GM23248 (cell line): ENCODE data around the gene ATP6V0B. TPM values are rescaled to one million over a fixed set of nuclear protein-coding genes. Genes with fewer than 3 reads are reported as not detected.

ENCODE experiments used
- DNase-seq: peaks from one replicate; pipeline ENCODE4 v3.0.0-alpha.2; 2015
- H2AFZ ChIP-seq: fragments of 200-600 bp; sonication (generic); 2 replicates; pipeline ENCODE4 v1.6.1; 2016; ENCODE audit warnings: antibody characterized with exemption
- H3F3A ChIP-seq: fragments of 200-600 bp; sonication (generic); 2 replicates; pipeline ENCODE4 v1.6.1; 2016; ENCODE audit warnings: mild to moderate bottlenecking, antibody characterized with exemption, mixed run types; ENCODE audit not compliant: insufficient read depth
- H3K27ac ChIP-seq: fragments of 200-600 bp; sonication (generic); 2 replicates; pipeline ENCODE4 v1.5.1; 2016; ENCODE audit warnings: mild to moderate bottlenecking
- H3K27me3 ChIP-seq: fragments of 200-600 bp; sonication (generic); replicated peaks from 2 replicates; pipeline ENCODE4 v1.6.1; 2016; ENCODE audit warnings: mild to moderate bottlenecking; ENCODE audit not compliant: insufficient read depth
- H3K36me3 ChIP-seq: fragments of 200-600 bp; sonication (generic); 2 replicates; pipeline ENCODE4 v1.6.1; 2016; ENCODE audit warnings: low read depth, mild to moderate bottlenecking
- H3K4me1 ChIP-seq: fragments of 200-600 bp; sonication (generic); 2 replicates; pipeline ENCODE4 v1.6.1; 2016; ENCODE audit warnings: mild to moderate bottlenecking; ENCODE audit not compliant: insufficient read depth
- H3K4me2 ChIP-seq: fragments of 200-600 bp; sonication (generic); one replicate; pipeline ENCODE4 v1.6.1; 2016; ENCODE audit warnings: mild to moderate bottlenecking; ENCODE audit not compliant: unreplicated experiment
- H3K4me3 ChIP-seq: fragments of 200-600 bp; sonication (generic); 2 replicates; pipeline ENCODE4 v1.5.1; 2016; ENCODE audit warnings: mild to moderate bottlenecking
- H3K79me2 ChIP-seq: fragments of 200-600 bp; sonication (generic); 2 replicates; pipeline ENCODE4 v1.6.1; 2016; ENCODE audit warnings: mild to moderate bottlenecking; ENCODE audit not compliant: insufficient read depth
- H3K9ac ChIP-seq: fragments of 200-600 bp; sonication (generic); 2 replicates; pipeline ENCODE4 v1.6.1; 2016; ENCODE audit warnings: mild to moderate bottlenecking
- H3K9me2 ChIP-seq: fragments of 200-600 bp; sonication (generic); 2 replicates; pipeline ENCODE4 v1.6.1; 2016; ENCODE audit warnings: mixed run types, mild to moderate bottlenecking, moderate library complexity; ENCODE audit not compliant: insufficient read depth
- H3K9me3 ChIP-seq: fragments of 200-600 bp; sonication (generic); one replicate; pipeline ENCODE4 v1.6.1; 2017; ENCODE audit warnings: low read depth
- H4K20me1 ChIP-seq: fragments of 200-600 bp; sonication (generic); 2 replicates; pipeline ENCODE4 v1.6.0; 2016; ENCODE audit not compliant: insufficient read depth
- EZH2 ChIP-seq: fragments of 200-600 bp; sonication (generic); IDR thresholded peaks from 2 replicates; pipeline ENCODE4 v1.6.1; 2018; ENCODE audit warnings: antibody characterized with exemption, mild to moderate bottlenecking; ENCODE audit not compliant: insufficient read depth, poor library complexity, severe bottlenecking
- EZH2phosphoT487 ChIP-seq: fragments of 200-600 bp; sonication (generic); IDR thresholded peaks from 2 replicates; pipeline ENCODE4 v1.6.1; 2018; ENCODE audit warnings: antibody characterized with exemption, moderate library complexity, mild to moderate bottlenecking, low read depth; ENCODE audit not compliant: insufficient read depth
- WGBS, 2 experiments: methylation state at CpG; one replicate each; pipeline ENCODE4 v1.1.6; 2015 to 2017; ENCODE audit warnings: low lambda C conversion rate in 2 of 2, low coverage in 1 of 2; ENCODE audit errors: missing lambda C conversion rate in 2 of 2; 5-methylcytosine and 5-hydroxymethylcytosine counted together
- in situ Hi-C: fragments of 300-500 bp; cut with MboI; formaldehyde crosslinking; loops from 2 replicates; pipeline ENCODE4 v1.15.0; 2020
- polyA plus RNA-seq: library from polyadenylated mRNA; unstranded; fragments of >200 nt; fragmentation: Nextera tagmentation; extraction: Ambion mirVana; gene quantifications from 2 replicates; pipeline ENCODE4 v1.2.1, GENCODE V29; 2016
- total RNA-seq: library from RNA; depleted of rRNA; stranded (reverse); fragments of >200 nt; shearing (Covaris generic); gene quantifications from 2 replicates; pipeline ENCODE4 v1.2.3, GENCODE V29; 2014

The ATP6V0B gene
- total and polyA plus RNA-seq, 2 experiments from 2014 or later: 140 to 177 TPM

DNA sequence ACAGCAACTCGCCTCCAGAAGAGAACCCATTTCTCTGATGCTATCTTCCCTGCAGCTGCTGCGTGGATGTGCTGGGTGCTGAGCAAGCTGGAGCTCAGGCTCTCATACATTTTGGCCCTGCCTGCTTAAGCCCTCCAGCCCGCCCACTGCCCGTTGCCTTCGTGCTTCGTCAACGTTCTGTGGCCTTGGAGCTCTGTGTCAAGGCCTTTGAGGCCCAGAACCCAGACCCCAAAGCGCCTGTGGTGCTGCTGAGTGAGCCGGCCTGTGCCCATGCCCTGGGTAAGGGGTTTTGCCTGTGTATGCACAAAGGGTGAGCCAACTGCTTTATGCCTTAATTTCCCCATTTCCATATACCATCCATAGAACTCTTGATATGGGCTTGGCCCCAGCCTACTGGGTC lies 3.8 kb upstream of the ATP6V0B start:
- DNase-seq: no peak
- no peak overlapping the region for H3K27ac ChIP-seq
- H3K9me2 ChIP-seq: no peaks in the 10 kb centered on the region
- peak overlapping the region; percentile 78 for H3K4me2 ChIP-seq
- H3K9me3 ChIP-seq: no peaks in the 10 kb centered on the region
- H3K4me1 ChIP-seq: peaks cover 9% of the 10 kb centered on the region; the same call in 1 of the 2 replicates
- no peaks in the 10 kb centered on the region for H4K20me1 ChIP-seq
- no peak for TF ChIP-seq EZH2phosphoT487
- TF ChIP-seq EZH2: no peak
- peaks cover 26% of the 10 kb centered on the region for H3K79me2 ChIP-seq
- no peak overlapping the region for H2AFZ ChIP-seq
- WGBS, 2 experiments: 90% methylated on average over 9 of the region's 9 CpGs
- H3K27me3 ChIP-seq: no peaks in the 10 kb centered on the region
- peak overlapping the region; percentile 82 for H3K9ac ChIP-seq
- H3K4me3 ChIP-seq: peak overlapping the region; percentile 97
- in situ Hi-C loops: no loop called here
- peaks cover 15% of the 10 kb centered on the region for H3F3A ChIP-seq
- H3K36me3 ChIP-seq: no peaks in the 10 kb centered on the region

- Histone ChIP-seq H3F3A (peaks cover 15% of the 10 kb centered on the region), H3K9ac (no peak overlapping the region), H3K27ac (no peak overlapping the region), H3K27me3 (no peaks in the 10 kb centered on the region), H2AFZ (no peak overlapping the region), H3K9me3 (no peaks in the 10 kb centered on the region), H3K4me3 (no peak overlapping the region), H3K4me2 (no peak overlapping the region), H3K9me2 (no peaks in the 10 kb centered on the region), H3K79me2 (peaks cover 32% of the 10 kb centered on the region), H3K4me1 (peaks cover 14% of the 10 kb centered on the region; the same call in 1 of the 2 replicates), H4K20me1 (no peaks in the 10 kb centered on the region), H3K36me3 (no peaks in the 10 kb centered on the region)
- no peak for TF ChIP-seq EZH2
- no peak for TF ChIP-seq EZH2phosphoT487
- no peak for DNase-seq
- in situ Hi-C loops: no loop called here
- WGBS, 2 experiments: 92% methylated on average over 17 of the region's 17 CpGs
These were observed 3.3 kb upstream of the ATP6V0B start for GRCh38 chr1:43971336-43971980.

GRCh38 chr1:43973981-43974442 lies 748 bp upstream of the ATP6V0B start:
- Histone ChIP-seq H3K4me3 (peak overlapping the region; percentile 95), H3K9me2 (no peaks in the 10 kb centered on the region), H3K27ac (0 out of 2 replicates have a peak overlapping the region, but pooled peaks have one; percentile 77), H3K9ac (peak overlapping the region; percentile 96), H3K79me2 (peaks cover 56% of the 10 kb centered on the region), H4K20me1 (no peaks in the 10 kb centered on the region), H3K4me1 (peaks cover 24% of the 10 kb centered on the region; the same call in 1 of the 2 replicates), H3K27me3 (no peaks in the 10 kb centered on the region), H2AFZ (peak overlapping the region; percentile 87), H3K36me3 (peaks cover 10% of the 10 kb centered on the region; the same call in 1 of the 2 replicates), H3K4me2 (peak overlapping the region; percentile 96), H3K9me3 (no peaks in the 10 kb centered on the region), H3F3A (peaks cover 17% of the 10 kb centered on the region)
- DNase-seq: no peak
- no peak for TF ChIP-seq EZH2phosphoT487
- no peak for TF ChIP-seq EZH2
- 70 to 74% methylated on average over 9 of the region's 9 CpGs for WGBS, 2 experiments
- in situ Hi-C loops: no loop called here

- Histone ChIP-seq H3F3A (peaks cover 14% of the 10 kb centered on the region; the same call in 1 of the 2 replicates), H3K4me2 (peak overlapping the region; percentile 96), H3K9me2 (no peaks in the 10 kb centered on the region), H3K4me3 (peak overlapping the region; percentile 95), H3K79me2 (peaks cover 63% of the 10 kb centered on the region), H3K36me3 (peaks cover 10% of the 10 kb centered on the region; the same call in 1 of the 2 replicates), H3K4me1 (peaks cover 29% of the 10 kb centered on the region), H2AFZ (peak overlapping the region; percentile 87), H3K27ac (peak overlapping the region; percentile 77), H4K20me1 (no peaks in the 10 kb centered on the region), H3K9me3 (no peaks in the 10 kb centered on the region), H3K9ac (peak overlapping the region; percentile 96), H3K27me3 (no peaks in the 10 kb centered on the region)
- WGBS, 2 experiments: 2 to 5% methylated on average over 24 to 33 of the region's 34 CpGs
- in situ Hi-C loops: no loop called here
- TF ChIP-seq EZH2 (no peak), EZH2phosphoT487 (no peak)
- DNase-seq: peak; percentile 67
These were observed 645 bp downstream of the ATP6V0B start for GRCh38 chr1:43975249-43975961.
